HEK293 (cell line): Measurements from ENCODE around the gene CBR1.

Experiments used
- CTCF ChIA-PET: fragments of 350-600 bp; formaldehyde crosslinking; extraction: SDS; loops from one replicate; lab custom pipeline; 2021; ENCODE audit warnings: antibody characterized with exemption; lab: Yijun Ruan, JAX
- POLR2A ChIA-PET: fragments of 300-600 bp; formaldehyde crosslinking; extraction: SDS; loops from one replicate; lab custom pipeline; 2020; ENCODE audit warnings: antibody characterized with exemption, inconsistent platforms; lab: Yijun Ruan, JAX
- H3K27ac ChIP-seq: fragments of 200-500 bp; sonication (Bioruptor generic); 2 replicates; pipeline ENCODE4 v1.5.1; 2014; ENCODE audit warnings: low read depth, low read length, control low read depth, inconsistent platforms; ENCODE audit errors: extremely low read depth
- H3K36me3 ChIP-seq, 2 experiments: fragments of 200-500 bp in 1 of 2; sonication (Bioruptor generic) in 1 of 2; 1 replicate in 1 of 2; 2 replicates in 1 of 2; pipeline ENCODE4 v1.5.1; 2014 to 2017; ENCODE audit warnings: inconsistent platforms in 2 of 2, low read length in 2 of 2; ENCODE audit not compliant: control insufficient read depth in 2 of 2, insufficient read depth in 1 of 2
- H3K4me1 ChIP-seq: fragments of 200-500 bp; sonication (Bioruptor generic); 2 replicates; pipeline ENCODE4 v1.5.1; 2014; ENCODE audit warnings: mild to moderate bottlenecking, low read length, inconsistent platforms; ENCODE audit not compliant: control insufficient read depth, insufficient read depth
- H3K4me3 ChIP-seq: 2 replicates; pipeline ENCODE4 v1.5.1; 2011; ENCODE audit warnings: low read depth, mild to moderate bottlenecking, control low read depth, low read length, moderate library complexity
- H3K9me3 ChIP-seq: fragments of 200-500 bp; sonication (Bioruptor generic); 2 replicates; pipeline ENCODE4 v1.5.1; 2014; ENCODE audit warnings: low read depth, low read length, inconsistent platforms; ENCODE audit not compliant: control insufficient read depth, insufficient read depth
- EGR2 ChIP-seq: fragments of 450-650 bp; formaldehyde crosslinking; IDR thresholded peaks from 2 replicates; pipeline ENCODE4 v1.5.1; 2016; ENCODE audit warnings: low read depth, missing biosample characterization, missing genetic modification characterization
- HOXC10 ChIP-seq: sonication (generic); formaldehyde crosslinking; IDR thresholded peaks from 2 replicates; pipeline ENCODE4 v1.8.1; 2023; ENCODE audit warnings: mild to moderate bottlenecking, missing genetic modification reagents
- IKZF3 ChIP-seq: fragments of 450-650 bp; IDR thresholded peaks from 2 replicates; pipeline ENCODE4 v1.5.0; 2018; ENCODE audit warnings: missing biosample characterization, mild to moderate bottlenecking, missing genetic modification characterization, moderate library complexity
- INSM2 ChIP-seq: fragments of 450-650 bp; formaldehyde crosslinking; IDR thresholded peaks from 2 replicates; pipeline ENCODE4 v1.5.1; 2016; ENCODE audit warnings: missing biosample characterization, missing genetic modification characterization
- OVOL3 ChIP-seq: fragments of 450-650 bp; formaldehyde crosslinking; IDR thresholded peaks from 2 replicates; pipeline ENCODE4 v1.5.1; 2016; ENCODE audit warnings: missing biosample characterization, missing genetic modification characterization
- PRDM10 ChIP-seq: fragments of 450-650 bp; formaldehyde crosslinking; IDR thresholded peaks from 2 replicates; pipeline ENCODE4 v1.5.1; 2016; ENCODE audit warnings: missing biosample characterization, missing genetic modification characterization
- SP3 ChIP-seq: fragments of 450-650 bp; formaldehyde crosslinking; IDR thresholded peaks from 2 replicates; pipeline ENCODE4 v1.5.1; 2016; ENCODE audit warnings: missing biosample characterization, missing genetic modification characterization
- ZNF157 ChIP-seq: fragments of 450-650 bp; formaldehyde crosslinking; IDR thresholded peaks from 2 replicates; pipeline ENCODE4 v1.5.1; 2016; ENCODE audit warnings: missing biosample characterization, missing genetic modification characterization
- ZNF16 ChIP-seq: fragments of 450-650 bp; formaldehyde crosslinking; IDR thresholded peaks from 2 replicates; pipeline ENCODE4 v1.5.1; 2016; ENCODE audit warnings: low read depth, missing biosample characterization, missing genetic modification characterization
- ZNF169 ChIP-seq: fragments of 450-650 bp; formaldehyde crosslinking; IDR thresholded peaks from 2 replicates; pipeline ENCODE4 v1.5.1; 2016; ENCODE audit warnings: missing biosample characterization, missing genetic modification characterization
- ZNF211 ChIP-seq: fragments of 450-650 bp; formaldehyde crosslinking; IDR thresholded peaks from 2 replicates; pipeline ENCODE4 v1.5.1; 2016; ENCODE audit warnings: low read depth, missing biosample characterization, missing genetic modification characterization
- ZNF280D ChIP-seq: fragments of 450-650 bp; formaldehyde crosslinking; IDR thresholded peaks from 2 replicates; pipeline ENCODE4 v1.5.1; 2016; ENCODE audit warnings: missing biosample characterization, missing genetic modification characterization
- ZNF335 ChIP-seq: fragments of 450-650 bp; formaldehyde crosslinking; conservative IDR thresholded peaks from 2 replicates; pipeline ENCODE4 v1.5.1; 2016; ENCODE audit warnings: missing biosample characterization, missing genetic modification characterization
- ZNF341 ChIP-seq: fragments of 450-650 bp; formaldehyde crosslinking; IDR thresholded peaks from 2 replicates; pipeline ENCODE4; 2016; ENCODE audit warnings: low read depth, missing biosample characterization, missing genetic modification characterization
- ZNF530 ChIP-seq: fragments of 450-650 bp; formaldehyde crosslinking; IDR thresholded peaks from 2 replicates; pipeline ENCODE4 v1.5.1; 2016; ENCODE audit warnings: low read depth, missing biosample characterization, missing genetic modification characterization
- ZNF600 ChIP-seq: fragments of 450-650 bp; formaldehyde crosslinking; IDR thresholded peaks from 2 replicates; pipeline ENCODE4 v1.5.1; 2016; ENCODE audit warnings: missing biosample characterization, missing genetic modification characterization
- ZNF639 ChIP-seq: fragments of 450-650 bp; formaldehyde crosslinking; IDR thresholded peaks from 2 replicates; pipeline ENCODE4 v1.5.1; 2016; ENCODE audit warnings: missing biosample characterization, missing genetic modification characterization
- ZNF677 ChIP-seq: fragments of 450-650 bp; IDR thresholded peaks from 2 replicates; pipeline ENCODE4 v1.5.0; 2018; ENCODE audit warnings: missing biosample characterization, mild to moderate bottlenecking, missing genetic modification characterization, moderate library complexity
- ZNF707 ChIP-seq: fragments of 450-650 bp; formaldehyde crosslinking; IDR thresholded peaks from 2 replicates; pipeline ENCODE4 v1.5.1; 2016; ENCODE audit warnings: missing biosample characterization, missing genetic modification characterization
- ZNF76 ChIP-seq: fragments of 450-650 bp; formaldehyde crosslinking; IDR thresholded peaks from 2 replicates; pipeline ENCODE4; 2016; ENCODE audit warnings: low read depth, missing biosample characterization, missing genetic modification characterization, borderline replicate concordance
- ZSCAN23 ChIP-seq: fragments of 450-650 bp; formaldehyde crosslinking; IDR thresholded peaks from 2 replicates; pipeline ENCODE4 v1.5.1; 2016; ENCODE audit warnings: missing biosample characterization, missing genetic modification characterization
- TF ChIP-seq, protein P1 (sequence below): fragments of 450-650 bp; formaldehyde crosslinking; conservative IDR thresholded peaks from 2 replicates; pipeline ENCODE4 v1.5.1; 2016; ENCODE audit warnings: low read depth, missing biosample characterization, missing genetic modification characterization
- TF ChIP-seq, protein P2 (sequence below): fragments of 450-650 bp; formaldehyde crosslinking; IDR thresholded peaks from 2 replicates; pipeline ENCODE4 v1.5.1; 2016; ENCODE audit warnings: missing biosample characterization, missing genetic modification characterization

The CBR1 gene

GRCh38 chr21:36028127-36029069 is 41.4 kb upstream of the CBR1 start:
- CTCF ChIA-PET: interaction anchor here (0.6 to 2.4 kb wide), 39 partner anchors 10 to 1803 kb away, joined by 3 to 10 read pairs (median 3); no protein-coding TSS in a partner anchor
- POLR2A ChIA-PET: no interaction called here
- Histone ChIP-seq H3K27ac (no peak overlapping the region), H3K36me3 (no peaks in the 10 kb centered on the region), H3K4me1 (no peaks in the 10 kb centered on the region), H3K9me3 (no peaks in the 10 kb centered on the region), H3K4me3 (no peak overlapping the region)
- TF ChIP-seq ZNF707 (tag by site-specific recombination) (no peak), ZNF16 (tag by site-specific recombination) (no peak), EGR2 (tag by site-specific recombination) (no peak), ZNF211 (no peak), ZNF76 (no peak), IKZF3 (tag by site-specific recombination) (peak; percentile 28; the same call in 1 of the 2 replicates), ZNF530 (tag by site-specific recombination) (no peak), ZNF341 (tag by site-specific recombination) (peak; percentile 44; the same call in 1 of the 2 replicates), ZSCAN23 (no peak), HOXC10 (no peak), ZNF157 (tag by site-specific recombination) (no peak), ZNF169 (no peak), ZNF677 (tag by site-specific recombination) (no peak), OVOL3 (tag by site-specific recombination) (no peak), ZNF280D (tag by site-specific recombination) (no peak), INSM2 (tag by site-specific recombination) (no peak), SP3 (tag by site-specific recombination) (no peak), ZNF335 (tag by site-specific recombination) (no peak), PRDM10 (tag by site-specific recombination) (peak; percentile 56; the same call in 1 of the 2 replicates), ZNF600 (tag by site-specific recombination) (no peak), ZNF639 (0 out of 2 replicates have a peak, but pooled peaks have one; percentile 13)
- TF ChIP-seq, protein P1, sequence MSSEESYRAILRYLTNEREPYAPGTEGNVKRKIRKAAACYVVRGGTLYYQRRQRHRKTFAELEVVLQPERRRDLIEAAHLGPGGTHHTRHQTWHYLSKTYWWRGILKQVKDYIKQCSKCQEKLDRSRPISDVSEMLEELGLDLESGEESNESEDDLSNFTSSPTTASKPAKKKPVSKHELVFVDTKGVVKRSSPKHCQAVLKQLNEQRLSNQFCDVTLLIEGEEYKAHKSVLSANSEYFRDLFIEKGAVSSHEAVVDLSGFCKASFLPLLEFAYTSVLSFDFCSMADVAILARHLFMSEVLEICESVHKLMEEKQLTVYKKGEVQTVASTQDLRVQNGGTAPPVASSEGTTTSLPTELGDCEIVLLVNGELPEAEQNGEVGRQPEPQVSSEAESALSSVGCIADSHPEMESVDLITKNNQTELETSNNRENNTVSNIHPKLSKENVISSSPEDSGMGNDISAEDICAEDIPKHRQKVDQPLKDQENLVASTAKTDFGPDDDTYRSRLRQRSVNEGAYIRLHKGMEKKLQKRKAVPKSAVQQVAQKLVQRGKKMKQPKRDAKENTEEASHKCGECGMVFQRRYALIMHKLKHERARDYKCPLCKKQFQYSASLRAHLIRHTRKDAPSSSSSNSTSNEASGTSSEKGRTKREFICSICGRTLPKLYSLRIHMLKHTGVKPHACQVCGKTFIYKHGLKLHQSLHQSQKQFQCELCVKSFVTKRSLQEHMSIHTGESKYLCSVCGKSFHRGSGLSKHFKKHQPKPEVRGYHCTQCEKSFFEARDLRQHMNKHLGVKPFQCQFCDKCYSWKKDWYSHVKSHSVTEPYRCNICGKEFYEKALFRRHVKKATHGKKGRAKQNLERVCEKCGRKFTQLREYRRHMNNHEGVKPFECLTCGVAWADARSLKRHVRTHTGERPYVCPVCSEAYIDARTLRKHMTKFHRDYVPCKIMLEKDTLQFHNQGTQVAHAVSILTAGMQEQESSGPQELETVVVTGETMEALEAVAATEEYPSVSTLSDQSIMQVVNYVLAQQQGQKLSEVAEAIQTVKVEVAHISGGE (tag by site-specific recombination): no peak
- TF ChIP-seq, protein P2, sequence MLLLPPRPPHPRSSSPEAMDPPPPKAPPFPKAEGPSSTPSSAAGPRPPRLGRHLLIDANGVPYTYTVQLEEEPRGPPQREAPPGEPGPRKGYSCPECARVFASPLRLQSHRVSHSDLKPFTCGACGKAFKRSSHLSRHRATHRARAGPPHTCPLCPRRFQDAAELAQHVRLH (tag by site-specific recombination): no peak
